Coronary artery (tissue), 2 donors: ENCODE measurements around the gene WDR91.

Experiments used
- DNase-seq: peaks from one replicate; pipeline ENCODE4 v3.0.0-alpha.2; 2017; ENCODE audit warnings: low spot score
- H3K27ac ChIP-seq, 2 donors: fragments of 200-600 bp; sonication (generic); one replicate each; pipeline ENCODE4 v1.5.1; 2016 to 2019
- H3K4me3 ChIP-seq: fragments of 200-600 bp; sonication (generic); 2 replicates; pipeline ENCODE4 v1.5.1; 2016; ENCODE audit warnings: mild to moderate bottlenecking, moderate library complexity
- TF ChIP-seq, protein P1 (sequence below): fragments of 200-600 bp; sonication (generic); IDR thresholded peaks from one replicate; pipeline ENCODE4 v1.5.1; 2019; ENCODE audit warnings: antibody characterized with exemption

The WDR91 gene

DNA sequence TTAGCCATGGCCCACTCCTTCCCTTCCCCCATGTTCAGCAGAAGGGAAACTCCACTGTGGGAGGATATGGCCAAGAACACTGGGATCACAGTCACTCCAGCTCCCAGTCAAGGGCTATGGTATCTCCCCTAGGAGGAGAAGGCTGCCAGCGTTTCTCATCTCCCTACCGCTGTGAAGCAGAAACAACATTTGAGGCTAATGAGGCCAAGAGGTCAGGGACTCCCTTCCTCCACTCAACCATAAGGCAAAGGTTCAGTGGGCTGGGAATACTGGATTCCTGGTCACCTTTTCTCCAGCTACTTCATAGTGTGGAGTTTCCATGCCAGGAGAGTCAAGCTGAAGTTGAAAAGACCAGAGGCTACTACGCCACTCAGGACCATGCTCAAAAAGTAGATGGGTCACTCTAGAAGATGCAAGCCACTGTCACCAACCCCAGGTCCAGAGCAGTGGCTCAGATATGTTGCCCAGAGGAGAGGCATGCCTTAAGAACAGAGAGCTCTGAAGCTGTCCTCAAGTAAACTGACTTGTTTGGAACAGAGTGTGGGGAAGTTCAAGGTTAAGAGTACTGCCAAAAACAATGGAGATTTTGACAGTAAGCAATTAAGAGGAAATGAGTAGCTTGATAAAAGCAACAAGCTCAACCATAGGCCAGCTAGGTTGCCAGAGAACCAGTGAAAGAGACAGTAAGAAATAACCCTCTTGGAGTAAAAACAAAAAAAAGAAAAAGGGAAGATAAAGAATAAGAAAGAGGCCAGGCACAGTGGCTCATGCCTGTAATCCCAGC lies 67.2 kb downstream of the WDR91 start:
- DNase-seq: no peak
- TF ChIP-seq, protein P1, sequence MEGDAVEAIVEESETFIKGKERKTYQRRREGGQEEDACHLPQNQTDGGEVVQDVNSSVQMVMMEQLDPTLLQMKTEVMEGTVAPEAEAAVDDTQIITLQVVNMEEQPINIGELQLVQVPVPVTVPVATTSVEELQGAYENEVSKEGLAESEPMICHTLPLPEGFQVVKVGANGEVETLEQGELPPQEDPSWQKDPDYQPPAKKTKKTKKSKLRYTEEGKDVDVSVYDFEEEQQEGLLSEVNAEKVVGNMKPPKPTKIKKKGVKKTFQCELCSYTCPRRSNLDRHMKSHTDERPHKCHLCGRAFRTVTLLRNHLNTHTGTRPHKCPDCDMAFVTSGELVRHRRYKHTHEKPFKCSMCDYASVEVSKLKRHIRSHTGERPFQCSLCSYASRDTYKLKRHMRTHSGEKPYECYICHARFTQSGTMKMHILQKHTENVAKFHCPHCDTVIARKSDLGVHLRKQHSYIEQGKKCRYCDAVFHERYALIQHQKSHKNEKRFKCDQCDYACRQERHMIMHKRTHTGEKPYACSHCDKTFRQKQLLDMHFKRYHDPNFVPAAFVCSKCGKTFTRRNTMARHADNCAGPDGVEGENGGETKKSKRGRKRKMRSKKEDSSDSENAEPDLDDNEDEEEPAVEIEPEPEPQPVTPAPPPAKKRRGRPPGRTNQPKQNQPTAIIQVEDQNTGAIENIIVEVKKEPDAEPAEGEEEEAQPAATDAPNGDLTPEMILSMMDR: no peak
- Histone ChIP-seq H3K27ac (no peak overlapping the region), H3K4me3 (no peak overlapping the region)
